ENCODE data around the gene APLF. TPM values are rescaled to one million over a fixed set of nuclear protein-coding genes. Genes with fewer than 3 reads are reported as not detected.

The APLF gene
- total and polyA plus RNA-seq, 2 donors (not counting 3 experiments of a cell fraction or from before 2014, with no cell fraction given): 0.75 to 2.3 TPM

DNA sequence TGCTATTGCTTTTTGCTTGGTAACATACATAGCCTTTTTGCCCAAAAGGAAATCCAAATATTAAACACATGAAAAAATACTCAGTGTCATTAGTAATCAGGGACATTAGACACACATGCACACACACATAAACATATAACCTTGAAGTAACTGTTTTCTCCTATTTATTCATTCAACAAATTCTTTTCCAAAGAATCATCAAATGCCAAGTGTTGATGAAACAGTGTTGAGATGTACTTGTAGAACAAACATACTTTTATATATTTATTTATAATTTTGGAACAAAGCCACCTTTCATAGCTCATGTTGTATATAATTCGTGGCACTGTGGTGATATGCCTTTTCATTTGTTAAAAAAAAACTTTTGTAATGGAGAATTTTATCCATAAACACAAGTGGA lies 81.0 kb downstream of the APLF start:
- no peaks in the 10 kb centered on the region for H3K27me3 ChIP-seq (ENCODE audit: control insufficient read depth in 2 of 2, insufficient read depth in 2 of 2, low read length in 2 of 2)
- ChIA-PET POLR2A (no interaction called here), CTCF (interaction anchor here (1.1 to 1.9 kb wide), 5 partner anchors 10 to 161 kb away, joined by 3 to 11 read pairs (median 6); no protein-coding TSS in a partner anchor)
- no peaks in the 10 kb centered on the region for H3K4me1 ChIP-seq (ENCODE audit: control insufficient read depth, extremely low read depth, insufficient read depth, low read length)
- DNase-seq (ENCODE audit: low read depth, low spot score) (no peak), FAIRE-seq (no peak)
- TF ChIP-seq, protein P1, sequence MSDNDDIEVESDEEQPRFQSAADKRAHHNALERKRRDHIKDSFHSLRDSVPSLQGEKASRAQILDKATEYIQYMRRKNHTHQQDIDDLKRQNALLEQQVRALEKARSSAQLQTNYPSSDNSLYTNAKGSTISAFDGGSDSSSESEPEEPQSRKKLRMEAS (IDR thresholded peaks at IDR 0.05; ENCODE audit: insufficient read depth, insufficient read length): no peak
- TF ChIP-seq POLR2AphosphoS5 (IDR thresholded peaks at IDR 0.05; ENCODE audit: insufficient read depth, low read depth, low read length) (no peak), GATA2 (IDR thresholded peaks at IDR 0.05; ENCODE audit: insufficient read depth, insufficient read length, low read depth, low read length) (no peak), EZH2 (IDR thresholded peaks at IDR 0.05; ENCODE audit: borderline replicate concordance, low read depth, low read length, severe bottlenecking) (no peak)
- TF ChIP-seq, protein P2, sequence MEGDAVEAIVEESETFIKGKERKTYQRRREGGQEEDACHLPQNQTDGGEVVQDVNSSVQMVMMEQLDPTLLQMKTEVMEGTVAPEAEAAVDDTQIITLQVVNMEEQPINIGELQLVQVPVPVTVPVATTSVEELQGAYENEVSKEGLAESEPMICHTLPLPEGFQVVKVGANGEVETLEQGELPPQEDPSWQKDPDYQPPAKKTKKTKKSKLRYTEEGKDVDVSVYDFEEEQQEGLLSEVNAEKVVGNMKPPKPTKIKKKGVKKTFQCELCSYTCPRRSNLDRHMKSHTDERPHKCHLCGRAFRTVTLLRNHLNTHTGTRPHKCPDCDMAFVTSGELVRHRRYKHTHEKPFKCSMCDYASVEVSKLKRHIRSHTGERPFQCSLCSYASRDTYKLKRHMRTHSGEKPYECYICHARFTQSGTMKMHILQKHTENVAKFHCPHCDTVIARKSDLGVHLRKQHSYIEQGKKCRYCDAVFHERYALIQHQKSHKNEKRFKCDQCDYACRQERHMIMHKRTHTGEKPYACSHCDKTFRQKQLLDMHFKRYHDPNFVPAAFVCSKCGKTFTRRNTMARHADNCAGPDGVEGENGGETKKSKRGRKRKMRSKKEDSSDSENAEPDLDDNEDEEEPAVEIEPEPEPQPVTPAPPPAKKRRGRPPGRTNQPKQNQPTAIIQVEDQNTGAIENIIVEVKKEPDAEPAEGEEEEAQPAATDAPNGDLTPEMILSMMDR (IDR thresholded peaks at IDR 0.05; ENCODE audit: extremely low read depth in 1 of 2, insufficient read depth in 1 of 2, low read depth in 1 of 2, low read length in 2 of 2): no peak
- no TSS peak for BruUV-seq (replicated peaks)
- H2AFZ ChIP-seq (ENCODE audit: low read depth, low read length): no peak overlapping the region
- no peaks in the 10 kb centered on the region for H3K79me2 ChIP-seq (ENCODE audit: control insufficient read depth, insufficient read depth, low read length)
- no peaks in the 10 kb centered on the region for H3K36me3 ChIP-seq (ENCODE audit: control insufficient read depth in 2 of 2, extremely low read depth in 1 of 2, insufficient read depth in 2 of 2, low read length in 2 of 2)
- H3K9me3 ChIP-seq (replicated peaks; ENCODE audit: control insufficient read depth, insufficient read depth, low read length): no peaks in the 10 kb centered on the region
- no peaks in the 10 kb centered on the region for H4K20me1 ChIP-seq (replicated peaks; ENCODE audit: control insufficient read depth, extremely low read depth, insufficient read depth, low read length)
- H3K9me1 ChIP-seq (replicated peaks; ENCODE audit: control insufficient read depth, extremely low read depth, insufficient read depth, low read length): no peaks in the 10 kb centered on the region
- intact Hi-C loops (cut with micrococcal nuclease): no loop called here
- dilution Hi-C loops (cut with MboI; ENCODE audit: extremely low pct_ligation_motif_present, low sequenced_read_pairs): no loop called here
- H3K27ac ChIP-seq (ENCODE audit: insufficient read depth, low read depth, low read length): no peak overlapping the region
- H3K9ac ChIP-seq (replicated peaks; ENCODE audit: extremely low read depth, insufficient read depth, low read length): no peak overlapping the region
- no peak overlapping the region for H3K4me2 ChIP-seq (ENCODE audit: insufficient read depth, low read length)
- H3K4me3 ChIP-seq (replicated peaks in 1 of 3; ENCODE audit: insufficient read depth in 1 of 3, low read depth in 1 of 3, low read length in 3 of 3): no peak overlapping the region
